Amniotic stem cell (primary cell): ENCODE data around the gene NPTXR.

Experiments used
- DNase-seq: peaks from one replicate; lab custom pipeline; 2025; lab: John Stamatoyannopoulos, UW

Gene NPTXR

DNA sequence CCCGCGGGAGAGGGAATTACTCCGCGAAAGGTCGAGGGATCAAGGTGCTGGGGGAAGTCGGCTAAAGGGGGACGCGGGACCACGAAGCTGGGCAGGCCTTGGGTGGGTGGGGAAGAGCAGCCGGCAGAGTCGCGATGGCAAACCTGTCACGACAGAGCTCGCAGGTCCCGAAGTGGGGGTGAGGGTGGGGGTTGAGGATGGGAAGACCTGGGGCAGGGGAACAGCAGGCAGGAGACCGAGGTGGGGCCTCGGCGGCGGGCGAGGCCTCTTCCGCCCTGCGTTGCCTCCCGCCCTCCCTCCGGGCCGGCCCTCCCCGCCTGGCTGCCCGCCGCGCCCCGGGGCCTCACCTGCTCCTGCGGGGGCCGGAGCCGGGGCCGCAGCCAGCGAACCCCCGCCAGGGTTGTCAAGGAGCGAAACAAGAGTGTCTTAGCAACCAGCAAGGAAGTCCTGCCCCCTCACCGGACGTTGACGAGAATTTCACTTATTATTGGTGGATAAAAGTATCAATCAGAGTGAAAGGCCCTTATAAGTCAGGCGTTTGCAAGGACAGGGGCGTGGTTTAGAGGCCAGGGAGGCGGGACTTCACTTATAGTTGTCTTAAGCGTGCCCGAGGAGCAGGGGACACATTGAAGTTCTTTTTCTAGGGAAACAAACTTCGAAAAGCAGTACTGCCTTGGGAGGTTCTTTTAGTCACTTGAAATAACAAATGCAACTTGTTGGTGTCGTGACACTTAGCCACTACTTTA is 49.9 kb downstream of the NPTXR start, which contains the start of gene DNAL4:
DNAL4 (minus strand) TSS at position 423 of the 746 bp plus-strand sequence. CDS start 11,412 bp downstream, outside the sequence.
- peak; percentile 96 for DNase-seq

DNA sequence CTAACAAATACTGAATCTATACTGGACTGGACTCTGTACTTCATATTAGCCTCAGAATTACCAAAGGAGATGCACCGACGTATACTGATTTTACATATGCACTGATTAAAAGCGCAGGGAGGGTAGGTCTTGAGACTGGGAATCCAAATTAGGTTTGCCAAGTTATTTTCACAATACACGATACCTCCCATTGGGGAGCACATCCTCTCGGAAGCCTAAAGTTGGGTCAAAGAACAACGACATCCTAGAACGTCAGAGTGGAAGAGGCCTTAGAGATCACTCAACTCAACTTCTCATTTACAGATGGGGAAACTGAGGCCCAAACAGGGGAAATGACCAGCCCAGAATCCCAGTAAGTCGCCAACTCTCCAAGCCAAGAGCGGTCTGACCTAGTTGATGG is 50.5 kb downstream of the NPTXR start:
- DNase-seq = no peak

DNA sequence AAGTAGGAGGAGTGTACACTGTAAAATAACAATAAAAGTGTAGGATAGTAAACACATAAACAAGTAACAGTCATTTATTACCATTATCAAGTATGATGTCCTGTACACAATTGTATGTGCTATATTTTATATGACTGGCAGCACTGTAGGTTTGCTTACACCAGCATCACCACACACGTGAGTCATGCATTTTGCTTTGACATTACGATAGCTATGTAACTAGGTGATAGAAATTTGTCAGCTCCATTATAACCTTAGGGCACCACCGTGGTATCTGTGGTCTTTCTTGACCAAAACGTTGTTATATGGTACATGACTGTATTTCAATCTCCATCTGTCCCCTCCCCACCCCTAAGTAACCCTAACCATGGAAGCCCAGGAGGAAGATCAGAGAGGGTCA is 51.0 kb downstream of the NPTXR start:
- DNase-seq = no peak

DNA sequence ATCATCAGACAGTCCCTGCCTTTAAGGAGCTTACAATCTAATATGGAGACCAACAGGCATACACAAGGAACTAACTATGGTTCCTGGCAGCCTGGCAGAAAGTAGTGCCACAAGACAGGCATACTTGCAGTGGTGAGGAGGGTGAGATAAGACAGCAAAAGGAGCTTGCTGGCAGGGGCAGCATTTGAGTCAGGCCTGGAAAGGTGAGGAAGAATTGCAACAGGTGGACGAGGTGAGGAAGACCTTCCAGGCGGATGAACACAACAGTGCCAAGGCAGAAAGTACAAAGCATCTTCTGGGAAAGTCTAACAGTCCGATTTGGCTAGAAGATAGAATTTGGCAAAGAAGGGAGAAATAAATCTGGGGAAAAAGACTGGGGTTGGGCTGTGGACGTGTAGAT is 54.2 kb downstream of the NPTXR start:
- no peak for DNase-seq

DNA sequence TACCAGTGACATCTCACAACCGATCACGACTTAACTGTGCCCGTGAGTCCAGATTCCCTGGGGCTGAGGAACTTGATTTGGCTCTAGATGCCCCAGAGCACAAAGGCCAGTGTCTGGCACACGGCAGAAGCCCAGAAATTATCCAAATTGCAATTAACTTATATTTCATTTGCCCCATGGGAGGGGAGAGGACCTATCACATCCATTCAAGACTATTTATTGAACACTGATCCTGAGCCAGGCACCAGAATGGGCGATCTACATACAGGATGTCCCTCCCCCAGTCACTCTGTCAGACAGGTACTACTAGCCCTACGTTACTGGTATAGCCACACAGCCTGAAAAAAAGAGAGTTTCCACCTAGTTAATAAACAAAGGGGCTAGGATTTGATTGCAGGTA is 55.0 kb downstream of the NPTXR start:
- DNase-seq = no peak

DNA sequence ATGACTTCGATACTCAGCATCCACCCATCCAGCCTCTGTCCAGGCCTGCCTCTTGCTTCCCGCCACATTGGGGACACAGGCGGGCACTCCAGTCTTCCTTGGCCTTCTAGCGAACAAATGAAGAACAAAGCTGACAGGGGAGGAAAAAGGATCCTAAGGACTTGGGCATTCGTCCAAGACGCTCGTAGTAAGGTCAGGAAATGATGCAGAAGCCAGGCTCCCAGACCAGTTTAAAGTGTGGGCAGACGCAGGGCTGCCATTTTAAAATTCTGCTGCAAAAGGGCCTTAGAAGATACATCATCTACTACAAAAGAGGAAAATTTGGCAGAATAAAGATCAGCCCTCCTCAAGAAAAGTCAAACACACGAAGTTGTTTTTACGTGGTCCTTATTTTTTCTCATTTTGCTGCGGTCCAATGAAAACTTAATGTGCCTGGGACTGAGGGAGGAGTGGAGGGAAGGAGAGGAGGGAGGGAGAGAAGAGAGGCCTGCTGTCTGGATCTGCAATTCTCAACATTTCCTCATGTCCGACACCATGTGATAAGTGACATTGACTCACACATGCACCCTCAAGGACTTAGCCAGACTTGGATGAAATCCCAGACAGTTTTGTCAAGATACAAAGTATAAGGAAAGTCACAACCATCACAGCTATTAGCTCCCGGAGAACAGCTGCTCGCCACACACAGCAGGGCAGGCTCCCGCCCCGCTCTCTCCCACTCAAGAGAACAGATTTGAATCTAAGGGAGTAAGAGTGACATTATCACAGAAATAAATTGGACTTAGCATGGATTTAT is 55.6 kb downstream of the NPTXR start:
- DNase-seq = peak; percentile 75

DNA sequence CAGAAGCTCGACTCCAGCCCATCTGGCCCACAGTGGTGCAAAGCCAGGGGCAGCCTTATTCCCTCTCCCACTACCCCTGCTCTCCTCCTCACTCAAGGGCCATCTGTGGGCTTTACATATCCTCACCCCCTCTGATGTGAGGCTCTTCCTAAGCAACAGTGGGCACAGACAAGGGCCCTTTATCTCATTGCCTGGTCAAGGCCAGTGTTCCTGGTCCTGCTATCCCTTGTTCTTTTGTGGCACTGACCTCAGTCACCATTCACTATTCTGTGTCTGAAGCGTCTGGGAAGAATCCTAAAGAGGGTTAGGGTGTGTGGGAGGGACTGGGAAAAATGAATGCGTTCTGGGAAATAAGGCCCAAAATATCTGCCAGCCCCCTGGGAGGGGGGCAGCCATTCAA is 57.2 kb downstream of the NPTXR start:
- DNase-seq = no peak

DNA sequence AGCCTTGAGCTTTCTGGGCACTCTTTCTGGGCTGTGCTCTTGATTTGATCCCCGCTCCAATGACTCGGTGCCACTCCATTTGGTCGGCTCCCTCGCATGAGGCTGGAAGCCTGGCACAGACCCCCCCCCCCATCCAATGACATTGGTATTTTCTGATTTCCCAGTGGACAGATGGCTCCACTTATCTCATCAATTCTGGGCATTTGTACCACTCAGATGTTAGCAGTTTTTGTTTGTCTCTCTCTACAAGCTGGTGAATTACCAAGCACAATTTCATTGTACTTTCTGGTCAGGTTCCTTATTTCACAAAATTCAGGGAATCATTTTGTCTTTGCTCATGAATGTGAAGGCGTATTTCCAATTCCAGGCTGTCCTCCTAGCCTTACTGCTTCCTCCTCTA is 59.0 kb downstream of the NPTXR start:
- no peak for DNase-seq

DNA sequence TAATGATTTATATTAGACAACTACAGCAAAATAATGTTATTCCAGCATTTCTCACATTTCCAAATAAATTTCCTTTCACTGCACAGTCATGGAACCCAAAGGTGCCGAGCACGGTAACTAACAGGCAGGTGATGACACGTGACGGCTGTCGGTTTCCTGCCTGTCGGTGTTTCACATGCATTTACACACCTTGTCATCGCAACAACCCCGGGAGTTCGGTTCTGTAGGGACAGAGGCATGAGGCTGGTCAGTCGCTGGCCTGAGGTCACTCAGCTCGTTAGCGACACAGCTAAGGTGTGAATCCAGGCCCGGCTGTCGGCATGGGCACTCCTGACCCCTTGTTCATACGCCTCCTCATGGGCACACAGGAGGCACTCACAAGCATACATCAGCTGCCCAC is 59.8 kb downstream of the NPTXR start:
- DNase-seq = no peak

DNA sequence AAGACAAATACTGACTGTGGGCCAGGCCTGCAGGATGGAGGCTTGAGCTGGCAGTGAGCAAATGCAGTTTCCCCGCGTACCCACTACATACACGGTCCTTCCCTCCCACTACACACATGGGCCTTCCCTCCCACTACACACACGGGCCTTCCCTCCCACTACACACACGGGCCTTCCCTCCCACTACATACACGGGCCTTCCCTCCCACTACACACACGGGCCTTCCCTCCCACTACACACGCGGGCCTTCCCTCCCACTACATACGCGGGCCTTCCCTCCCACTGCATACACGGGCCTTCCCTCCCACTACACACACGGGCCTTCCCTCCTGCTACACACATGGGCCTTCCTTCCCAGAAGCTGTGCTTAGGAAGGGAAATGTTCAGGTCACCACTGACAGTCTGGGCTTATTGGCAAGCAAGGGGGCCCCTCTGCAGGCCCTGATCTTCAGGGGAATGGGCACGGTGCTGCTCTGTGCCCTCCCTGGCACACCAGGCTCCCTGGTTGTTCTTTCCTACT is 60.7 kb downstream of the NPTXR start:
- DNase-seq = no peak

DNA sequence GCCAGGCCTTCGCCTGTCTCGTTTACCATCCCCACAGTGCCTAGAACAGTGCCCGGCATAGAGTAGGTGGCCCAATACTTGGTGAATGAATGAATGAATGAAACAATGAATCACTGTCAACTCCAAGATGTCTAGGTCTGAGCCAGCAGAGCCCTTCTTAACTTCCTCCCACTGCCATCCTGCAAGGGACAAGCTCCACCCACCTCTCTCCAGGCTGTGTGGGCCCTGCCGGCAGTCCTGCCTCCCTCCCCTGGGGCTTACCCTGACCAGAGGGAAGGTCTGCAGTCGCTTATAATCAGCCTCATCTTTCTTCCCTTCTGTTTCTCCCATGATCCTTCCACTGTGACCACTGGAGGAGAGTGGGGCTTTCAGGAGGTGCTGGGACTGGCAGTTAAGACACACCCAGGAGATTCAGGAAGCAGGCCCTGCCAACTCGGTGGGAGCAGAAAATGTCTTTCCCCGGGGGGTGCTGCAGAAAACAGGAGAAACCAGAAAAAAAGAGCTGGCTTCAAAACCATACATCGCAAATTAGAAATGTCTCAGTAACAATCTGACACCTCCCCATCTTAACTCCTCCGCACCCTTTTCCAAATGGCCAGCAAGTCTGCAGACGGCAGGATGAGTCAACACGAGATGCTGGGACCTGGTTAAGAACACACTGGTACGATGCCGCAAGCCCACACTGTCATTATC is 61.3 kb downstream of the NPTXR start:
- peak; percentile 33 for DNase-seq

DNA sequence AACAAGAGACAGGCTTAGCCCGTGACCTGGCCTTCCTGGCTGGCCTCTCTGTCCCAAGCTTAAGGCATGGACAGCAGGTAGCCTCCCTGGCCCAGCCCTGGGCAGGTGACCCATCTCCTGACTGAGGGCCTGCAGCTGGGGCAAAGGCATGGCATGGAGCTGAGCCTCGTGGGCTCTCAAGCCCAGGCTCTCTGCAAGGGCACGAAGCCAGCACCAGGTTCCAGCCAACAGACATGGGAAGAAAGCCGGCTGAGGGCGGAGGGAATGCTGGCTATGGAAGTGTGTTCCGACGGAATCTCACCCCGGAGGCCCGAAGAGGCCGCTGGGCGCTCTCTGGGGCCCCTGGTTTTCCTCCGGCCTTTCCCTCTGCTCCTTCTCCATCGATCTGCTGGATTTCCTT is 62.8 kb downstream of the NPTXR start:
- no peak for DNase-seq

DNA sequence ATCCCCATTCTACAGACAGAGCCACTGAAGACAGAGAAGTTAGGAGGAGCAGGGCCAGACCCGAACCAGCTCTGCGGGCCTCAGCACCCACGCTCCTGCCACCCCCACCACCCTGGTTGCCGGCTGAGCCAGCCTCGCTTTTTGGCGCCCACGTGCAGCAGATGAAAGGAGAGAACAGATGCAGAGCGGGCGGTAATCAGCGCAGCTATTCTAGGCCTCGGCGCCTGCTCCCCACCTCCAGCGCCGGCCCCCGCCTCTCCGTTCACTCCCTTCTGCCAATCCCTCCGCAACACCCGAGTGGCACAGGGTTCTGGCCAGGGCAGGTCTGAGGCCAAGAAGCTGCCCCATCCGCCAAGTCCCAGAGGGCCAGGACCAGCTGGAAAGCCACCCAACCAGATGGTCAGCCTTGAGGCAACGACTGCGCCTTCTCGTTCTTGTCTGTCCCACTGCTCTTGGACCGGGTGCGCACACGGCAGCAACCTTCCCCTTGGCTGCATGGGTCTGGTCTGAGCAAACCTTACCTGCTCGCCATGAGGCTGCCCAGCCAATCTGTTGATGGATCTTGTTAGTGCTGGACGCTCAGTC is 66.6 kb downstream of the NPTXR start:
- no peak for DNase-seq

DNA sequence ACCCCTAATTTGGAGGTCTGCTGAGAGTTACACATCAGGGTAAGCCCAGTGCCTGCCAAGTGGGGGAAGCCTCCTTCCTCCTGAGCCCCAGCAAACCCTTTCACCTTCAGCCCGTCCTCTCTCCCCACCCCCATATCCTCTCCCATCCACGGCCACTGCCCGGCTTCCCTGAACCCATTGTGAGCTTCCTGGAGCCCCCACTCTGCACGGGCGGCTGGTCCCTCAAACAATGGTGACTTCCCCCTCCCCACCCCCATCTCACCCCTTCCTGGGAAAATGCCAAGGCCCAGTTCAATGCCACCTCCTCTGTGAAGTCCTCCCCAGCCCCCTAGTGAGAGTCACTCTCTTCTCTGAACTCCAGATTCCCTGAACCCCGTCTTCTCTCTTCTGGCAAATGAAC is 67.7 kb downstream of the NPTXR start:
- no peak for DNase-seq

DNA sequence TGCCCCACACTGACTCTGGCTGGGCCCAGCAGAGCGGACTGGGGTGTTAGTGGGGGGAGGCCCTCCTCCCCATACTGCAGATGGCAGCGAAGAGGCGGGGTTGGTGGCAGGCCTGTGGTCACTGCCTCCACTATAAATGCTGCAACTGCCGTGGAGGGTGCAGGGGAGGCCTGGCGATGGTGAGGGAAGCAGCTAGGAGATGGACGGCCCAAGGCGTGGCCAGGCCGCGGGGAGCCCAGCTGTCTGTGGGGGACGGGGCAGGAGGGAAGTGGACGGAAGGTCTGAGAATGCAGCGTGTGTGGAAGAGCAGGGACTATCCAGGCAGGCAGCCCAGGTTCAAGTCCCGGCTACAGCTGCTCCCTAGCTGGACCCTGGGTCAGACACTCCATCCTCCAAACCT is 68.2 kb downstream of the NPTXR start:
- DNase-seq = no peak

DNA sequence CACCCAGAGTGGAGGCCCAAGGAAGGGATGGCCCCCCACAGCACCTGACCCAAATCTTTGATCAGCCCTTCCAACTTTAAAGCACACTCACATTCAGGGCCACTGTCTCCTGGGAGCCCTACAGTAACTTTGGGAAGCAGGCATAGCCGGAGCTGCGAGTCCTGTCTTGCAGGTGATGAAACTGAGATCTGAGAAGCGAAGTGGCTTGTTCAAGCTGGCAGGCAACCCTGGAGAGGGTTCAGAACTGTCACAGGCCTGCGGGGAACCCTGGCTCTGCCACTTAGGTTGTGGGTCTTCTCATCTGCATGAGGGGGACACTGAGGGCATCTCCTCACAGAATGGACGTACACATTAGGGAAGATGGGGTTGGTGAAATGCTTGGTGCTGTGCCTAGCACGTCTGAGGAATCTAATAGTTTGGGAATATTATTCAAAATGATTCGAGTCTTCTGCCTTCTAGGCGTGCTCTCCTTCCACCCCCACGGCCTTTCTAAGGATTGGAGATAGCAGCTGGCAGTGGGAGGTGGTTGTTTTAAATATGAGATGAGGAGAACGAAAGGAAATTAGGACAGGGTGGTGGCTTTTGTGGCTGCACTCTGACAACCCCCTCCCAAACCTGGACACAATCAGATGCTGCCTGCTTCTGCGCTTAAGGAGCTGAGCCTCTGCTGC is 69.2 kb downstream of the NPTXR start:
- no peak for DNase-seq

DNA sequence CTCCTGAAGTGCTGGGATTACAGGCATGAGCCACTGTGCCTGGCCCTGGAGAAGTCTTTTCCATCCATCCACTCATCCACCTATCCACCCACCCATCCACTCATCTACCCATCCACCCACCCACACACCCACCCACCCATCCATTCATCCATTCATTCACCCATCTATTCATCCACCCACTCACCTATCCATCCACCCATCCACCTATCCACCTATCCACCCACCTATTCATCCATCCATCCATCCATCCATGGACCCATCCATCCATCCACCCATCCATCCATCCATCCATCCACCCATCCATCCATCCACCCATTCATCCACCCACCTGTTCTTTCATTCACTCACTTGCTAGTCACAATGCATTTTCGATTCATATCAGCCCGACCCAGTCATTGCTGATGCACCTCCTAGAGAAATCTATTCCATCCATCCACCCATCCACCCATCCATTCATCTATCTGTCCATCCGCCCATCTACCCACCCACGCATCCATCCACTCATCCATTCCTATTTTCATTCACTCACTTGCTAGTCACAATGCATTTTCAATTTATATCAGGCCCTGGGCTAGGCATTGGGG is 70.4 kb downstream of the NPTXR start:
- DNase-seq = no peak

DNA sequence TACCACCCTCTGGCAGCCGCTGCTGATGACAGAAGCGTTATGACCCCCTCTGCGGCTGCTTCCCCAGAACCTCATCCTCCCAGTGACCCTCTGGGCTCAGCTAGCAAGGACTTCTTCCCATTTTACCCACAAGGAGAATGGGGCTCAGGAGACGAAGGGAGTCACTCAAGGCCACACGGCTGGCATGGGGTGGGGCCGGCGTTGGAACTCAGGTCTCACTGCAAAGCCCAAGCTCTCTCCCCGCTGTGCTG is 71.3 kb downstream of the NPTXR start:
- no peak for DNase-seq

DNA sequence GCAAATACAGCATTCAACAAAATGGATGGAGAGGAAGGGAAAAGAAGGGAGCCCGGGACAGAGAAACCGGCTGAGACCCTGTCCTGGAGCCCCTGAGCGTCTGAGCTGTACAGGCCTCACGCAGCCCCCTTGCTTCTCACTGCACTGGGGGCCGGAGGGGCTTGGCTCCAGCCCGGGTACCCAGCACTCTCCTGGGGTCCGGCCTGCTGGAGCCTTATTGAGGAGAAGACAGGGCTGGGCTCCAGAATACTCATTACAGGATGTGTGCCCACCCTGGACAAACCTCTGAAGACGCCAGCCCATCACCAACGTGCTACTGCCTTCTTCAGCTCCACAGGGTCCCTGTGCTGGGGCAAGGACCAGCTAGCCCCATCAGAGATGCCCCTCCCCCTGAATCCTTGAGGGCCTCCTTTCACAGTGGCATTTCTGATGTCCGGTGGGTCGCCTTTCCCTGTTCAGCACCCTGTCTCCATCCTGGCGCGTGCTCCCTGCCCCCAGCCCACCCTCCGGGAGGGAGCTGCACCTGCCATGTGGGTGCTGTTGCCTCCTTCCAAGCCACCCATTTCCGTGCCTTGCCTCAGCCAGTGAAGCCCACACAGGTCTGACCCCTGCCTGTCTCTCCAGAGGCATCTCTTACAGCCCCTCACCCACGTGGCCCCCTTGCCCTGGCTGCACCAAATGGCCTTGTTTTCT is 73.4 kb downstream of the NPTXR start:
- DNase-seq = no peak
